ENCODE measurements around the gene ST3GAL6. TPM values are rescaled to one million over a fixed set of nuclear protein-coding genes. Genes with fewer than 3 reads are reported as not detected.

Gene ST3GAL6
- polyA plus RNA-seq, 1 donor from 2014 or later, result 3.7 TPM

- H3K4me2 ChIP-seq (ENCODE audit: low read length), result no peak overlapping the region
- TF ChIP-seq RAD21 (conservative IDR thresholded peaks at IDR 0.05) (no peak), CTCF (IDR thresholded peaks at IDR 0.05; ENCODE audit: poor library complexity, severe bottlenecking) (no peak), SMC3 (conservative IDR thresholded peaks at IDR 0.05; ENCODE audit: poor library complexity) (no peak), EP300 (conservative IDR thresholded peaks at IDR 0.05; ENCODE audit: poor library complexity, severe bottlenecking) (no peak), EZH2 (IDR thresholded peaks at IDR 0.05; ENCODE audit: borderline replicate concordance, insufficient read depth, low read length, poor library complexity, severe bottlenecking) (no peak), TAF1 (IDR thresholded peaks at IDR 0.05; ENCODE audit: low read depth) (no peak), MXI1 (conservative IDR thresholded peaks at IDR 0.05; ENCODE audit: poor library complexity, severe bottlenecking) (no peak), REST (IDR thresholded peaks at IDR 0.05; ENCODE audit: borderline replicate concordance) (no peak), POLR2AphosphoS5 (IDR thresholded peaks at IDR 0.05) (no peak)
- no peaks in the 10 kb centered on the region for H3F3A ChIP-seq (ENCODE audit: insufficient read depth, low read length, poor library complexity, severe bottlenecking)
- no peaks in the 10 kb centered on the region for H3K9me2 ChIP-seq (ENCODE audit: insufficient read depth, low read length)
- H3K27ac ChIP-seq (ENCODE audit: low read length), result no peak overlapping the region
- H3K36me3 ChIP-seq (ENCODE audit: insufficient read depth, low read length), result no peaks in the 10 kb centered on the region
- no peak overlapping the region for H3K9ac ChIP-seq (ENCODE audit: low read length)
- no peaks in the 10 kb centered on the region for H3K79me2 ChIP-seq (replicated peaks; ENCODE audit: insufficient read depth, low read length)
- no peaks in the 10 kb centered on the region for H3K27me3 ChIP-seq (ENCODE audit: insufficient read depth, low read depth, low read length)
- no peaks in the 10 kb centered on the region for H3K9me3 ChIP-seq (ENCODE audit: low read length)
- H4K20me1 ChIP-seq (ENCODE audit: insufficient read depth), result no peaks in the 10 kb centered on the region
- no peak overlapping the region for H2AFZ ChIP-seq (ENCODE audit: low read depth, low read length)
- no peak overlapping the region for H3K4me3 ChIP-seq (ENCODE audit: low read length)
These were observed 20.9 kb downstream of the ST3GAL6 start for GRCh38 chr3:98784042-98784441.

GRCh38 chr3:98784666-98785600 lies 21.8 kb downstream of the ST3GAL6 start:
- H3F3A ChIP-seq (ENCODE audit: insufficient read depth, low read length, poor library complexity, severe bottlenecking), result no peaks in the 10 kb centered on the region
- H3K4me3 ChIP-seq (ENCODE audit: low read length), result no peak overlapping the region
- H3K9me3 ChIP-seq (ENCODE audit: low read length), result no peaks in the 10 kb centered on the region
- H2AFZ ChIP-seq (ENCODE audit: low read depth, low read length), result no peak overlapping the region
- H4K20me1 ChIP-seq (ENCODE audit: insufficient read depth), result no peaks in the 10 kb centered on the region
- no peaks in the 10 kb centered on the region for H3K79me2 ChIP-seq (replicated peaks; ENCODE audit: insufficient read depth, low read length)
- no peaks in the 10 kb centered on the region for H3K27me3 ChIP-seq (ENCODE audit: insufficient read depth, low read depth, low read length)
- H3K9me2 ChIP-seq (ENCODE audit: insufficient read depth, low read length), result no peaks in the 10 kb centered on the region
- no peaks in the 10 kb centered on the region for H3K36me3 ChIP-seq (ENCODE audit: insufficient read depth, low read length)
- no peak overlapping the region for H3K9ac ChIP-seq (ENCODE audit: low read length)
- TF ChIP-seq REST (IDR thresholded peaks at IDR 0.05; ENCODE audit: borderline replicate concordance) (no peak), TAF1 (IDR thresholded peaks at IDR 0.05; ENCODE audit: low read depth) (no peak), RAD21 (conservative IDR thresholded peaks at IDR 0.05) (no peak), EZH2 (IDR thresholded peaks at IDR 0.05; ENCODE audit: borderline replicate concordance, insufficient read depth, low read length, poor library complexity, severe bottlenecking) (no peak), EP300 (conservative IDR thresholded peaks at IDR 0.05; ENCODE audit: poor library complexity, severe bottlenecking) (no peak), CTCF (IDR thresholded peaks at IDR 0.05; ENCODE audit: poor library complexity, severe bottlenecking) (no peak), MXI1 (conservative IDR thresholded peaks at IDR 0.05; ENCODE audit: poor library complexity, severe bottlenecking) (no peak), POLR2AphosphoS5 (IDR thresholded peaks at IDR 0.05) (no peak), SMC3 (conservative IDR thresholded peaks at IDR 0.05; ENCODE audit: poor library complexity) (no peak)
- H3K4me2 ChIP-seq (ENCODE audit: low read length), result no peak overlapping the region
- no peak overlapping the region for H3K27ac ChIP-seq (ENCODE audit: low read length)
